Measurements from ENCODE around the gene ARHGEF40.

DNA sequence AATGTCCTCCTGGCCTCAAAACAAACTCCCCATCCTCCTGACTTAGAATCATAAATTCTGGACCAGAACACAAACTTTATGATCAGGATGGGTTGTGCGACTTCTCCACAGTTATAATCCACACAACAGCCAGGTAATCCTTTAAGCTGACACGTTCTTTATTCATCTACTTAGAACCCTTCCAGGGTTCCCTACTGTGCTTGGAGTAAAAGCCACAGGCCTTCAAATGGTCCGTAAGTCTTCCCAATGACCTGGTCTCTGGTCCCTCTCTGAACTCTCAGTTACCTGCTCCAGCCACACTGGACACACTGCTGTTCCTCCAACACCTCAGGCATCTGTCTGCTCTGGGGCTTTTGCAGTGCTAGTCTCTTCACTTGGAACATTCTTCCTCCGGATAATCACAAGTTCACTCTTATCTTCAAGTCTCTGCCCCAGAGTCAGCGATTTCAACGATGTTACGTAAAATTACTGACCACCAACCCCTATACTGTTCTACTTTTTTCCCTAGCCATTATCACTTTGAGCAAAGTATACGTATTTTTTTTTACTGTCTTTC, 29.7 kb upstream of the ARHGEF40 start:
- TF ChIP-seq, protein P1, sequence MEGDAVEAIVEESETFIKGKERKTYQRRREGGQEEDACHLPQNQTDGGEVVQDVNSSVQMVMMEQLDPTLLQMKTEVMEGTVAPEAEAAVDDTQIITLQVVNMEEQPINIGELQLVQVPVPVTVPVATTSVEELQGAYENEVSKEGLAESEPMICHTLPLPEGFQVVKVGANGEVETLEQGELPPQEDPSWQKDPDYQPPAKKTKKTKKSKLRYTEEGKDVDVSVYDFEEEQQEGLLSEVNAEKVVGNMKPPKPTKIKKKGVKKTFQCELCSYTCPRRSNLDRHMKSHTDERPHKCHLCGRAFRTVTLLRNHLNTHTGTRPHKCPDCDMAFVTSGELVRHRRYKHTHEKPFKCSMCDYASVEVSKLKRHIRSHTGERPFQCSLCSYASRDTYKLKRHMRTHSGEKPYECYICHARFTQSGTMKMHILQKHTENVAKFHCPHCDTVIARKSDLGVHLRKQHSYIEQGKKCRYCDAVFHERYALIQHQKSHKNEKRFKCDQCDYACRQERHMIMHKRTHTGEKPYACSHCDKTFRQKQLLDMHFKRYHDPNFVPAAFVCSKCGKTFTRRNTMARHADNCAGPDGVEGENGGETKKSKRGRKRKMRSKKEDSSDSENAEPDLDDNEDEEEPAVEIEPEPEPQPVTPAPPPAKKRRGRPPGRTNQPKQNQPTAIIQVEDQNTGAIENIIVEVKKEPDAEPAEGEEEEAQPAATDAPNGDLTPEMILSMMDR (IDR thresholded peaks at IDR 0.05) = no peak
- no peak for TF ChIP-seq POLR2A (IDR thresholded peaks at IDR 0.05)

Measured in lower leg skin (tissue), 3 donors.